NCI-H2196 (cell line): Measurements from ENCODE around the gene FCSK.
A peak's percentile ranks its signal among the peaks of the same experiment; 100 is the strongest.
"Not testable (repeated sequence)": the region's sequence is repeated elsewhere in the genome, so short reads cannot be mapped to it uniquely, and the experiment has no call there.

Source experiments
- DNase-seq: peaks from one replicate; lab custom pipeline; 2025; ENCODE audit not compliant: unreplicated experiment; lab: John Stamatoyannopoulos, UW

Gene FCSK

GRCh38 chr16:70522216-70523075, 68.1 kb downstream of the FCSK start:
- no peak for DNase-seq

DNA sequence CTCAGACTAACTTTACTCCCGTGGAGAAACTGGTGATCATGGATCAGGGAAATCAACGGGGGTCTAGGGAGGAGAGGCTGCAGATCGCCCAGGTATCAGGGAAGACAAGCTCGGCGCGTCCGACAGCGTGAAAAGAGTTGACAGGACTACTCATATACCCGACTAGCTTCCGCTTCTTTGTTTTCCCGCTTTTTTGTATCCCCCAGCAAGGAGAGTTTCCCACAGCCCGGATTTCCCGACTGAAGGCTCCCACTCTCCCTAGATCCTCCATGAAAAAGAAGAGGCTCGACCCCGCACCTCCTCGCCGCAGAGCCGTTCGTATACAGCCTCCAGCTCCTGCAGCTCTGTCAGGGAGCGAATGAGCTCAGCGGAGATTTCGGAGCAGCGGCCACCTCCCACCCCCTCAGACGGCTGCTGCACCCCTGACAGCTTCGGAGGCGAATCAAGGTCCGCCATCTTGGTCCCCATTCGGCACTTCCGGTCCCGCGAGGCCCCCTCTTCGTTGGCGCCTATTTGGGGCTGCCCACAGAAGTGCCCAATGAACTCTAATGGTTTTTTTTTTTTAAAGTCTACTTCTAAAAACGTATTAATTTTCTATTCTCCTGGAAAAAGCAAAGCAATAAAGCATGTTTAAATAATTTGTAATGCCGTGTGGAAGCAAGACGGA, 68.8 kb downstream of the FCSK start, which contains the start of gene COG4:
COG4 (minus strand) TSS at position 479 of the 667 bp plus-strand sequence; CDS start at position 468, 11 bp downstream.
- DNase-seq, result peak; percentile 61

DNA sequence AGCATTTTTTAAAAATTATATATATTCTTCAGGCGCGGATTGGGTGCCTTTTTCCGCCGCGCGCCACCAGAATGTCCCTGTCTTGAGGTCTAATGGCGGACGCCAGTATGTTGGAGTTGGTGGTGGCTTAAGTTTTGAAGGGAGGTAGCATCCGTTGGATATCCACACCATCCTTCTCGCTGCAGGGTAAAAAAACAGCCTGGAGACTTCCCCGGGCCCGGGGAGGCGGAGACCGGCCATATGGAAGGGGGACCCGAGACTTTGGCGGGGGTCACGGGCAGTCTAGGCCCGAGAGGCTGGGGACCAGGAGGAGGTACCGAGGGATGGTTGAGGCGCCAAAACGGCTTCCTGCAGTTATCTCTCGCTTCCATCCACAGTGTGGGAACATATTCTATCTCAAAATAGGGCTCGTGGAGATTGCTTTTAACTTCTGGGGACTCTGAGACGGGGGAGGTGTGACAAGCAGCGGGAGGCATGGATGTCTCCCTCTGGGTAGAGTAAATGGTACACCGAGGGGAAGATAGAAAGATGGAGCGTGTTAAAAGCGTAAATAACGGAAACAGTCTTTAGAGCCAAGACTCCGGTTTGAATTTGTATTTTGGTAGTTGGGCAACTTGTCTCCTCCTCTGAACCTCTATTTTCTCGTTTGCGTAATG, 69.5 kb downstream of the FCSK start, which contains the start of gene SF3B3:
SF3B3 (plus strand) TSS at position 74 of the 656 bp plus-strand sequence. CDS start 2,841 bp downstream, outside the sequence.
- DNase-seq, result peak; percentile 61

- DNase-seq, result not testable (repeated sequence)
Observed at GRCh38 chr16:70524399-70524825, 70.0 kb downstream of the FCSK start.

DNA sequence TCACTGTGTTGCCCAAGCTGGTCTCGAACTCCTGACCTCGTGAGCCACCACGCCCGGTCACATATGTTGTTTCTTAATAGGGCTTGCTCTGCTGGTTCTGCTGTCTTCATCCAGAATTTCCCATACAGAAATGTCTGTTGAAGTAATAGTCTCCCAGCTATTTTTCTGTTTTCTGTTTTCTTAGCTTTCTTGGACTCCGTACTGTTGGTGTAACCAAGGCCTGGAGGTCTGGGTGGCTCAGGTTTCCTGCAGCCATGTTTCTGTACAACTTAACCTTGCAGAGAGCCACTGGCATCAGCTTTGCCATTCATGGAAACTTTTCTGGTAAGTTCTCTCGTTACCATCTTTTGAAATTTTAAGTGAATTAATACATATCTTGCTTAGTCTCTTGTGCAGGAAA, 72.0 kb downstream of the FCSK start:
- no peak for DNase-seq

- DNase-seq, result no peak
Observed at GRCh38 chr16:70527315-70527996, 73.1 kb downstream of the FCSK start.

DNA sequence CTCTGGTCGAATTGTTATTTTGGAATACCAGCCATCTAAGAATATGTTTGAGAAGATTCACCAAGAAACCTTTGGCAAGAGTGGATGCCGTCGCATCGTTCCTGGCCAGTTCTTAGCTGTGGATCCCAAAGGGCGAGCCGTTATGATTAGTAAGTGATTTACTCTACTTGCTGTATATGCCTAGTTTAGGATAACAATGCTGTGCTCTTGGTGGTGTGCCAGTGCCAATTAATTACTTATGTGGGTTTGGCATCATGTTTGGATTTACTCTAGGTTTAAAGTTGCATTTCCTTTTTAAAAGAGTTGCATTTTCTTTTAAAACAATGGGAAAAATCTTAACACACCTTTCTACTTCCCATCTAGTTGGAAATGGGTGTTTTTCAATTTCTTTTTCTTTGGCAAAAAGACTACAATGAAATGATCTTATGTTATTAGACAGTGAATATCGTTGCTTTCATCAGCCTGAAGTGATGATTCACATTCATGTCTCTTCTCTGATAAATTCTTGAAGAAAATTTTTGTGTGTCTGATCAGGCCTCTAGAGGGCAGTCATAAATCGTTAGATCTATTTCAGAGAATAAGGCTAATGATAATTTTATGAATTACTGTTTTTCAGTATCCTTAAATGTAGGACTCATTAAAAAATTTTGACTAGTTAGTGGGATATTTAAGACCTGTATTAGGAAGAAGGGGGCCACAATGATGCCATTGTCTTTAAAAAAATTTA, 74.8 kb downstream of the FCSK start:
- peak; percentile 5 for DNase-seq
